H1 (cell line): ENCODE results near the gene CNOT3. TPM values are rescaled to one million over a fixed set of nuclear protein-coding genes. Genes with fewer than 3 reads are reported as not detected.

Source experiments
- CTCF ChIA-PET: fragments of 300-600 bp; sonication (Branson Sonifier 250); formaldehyde crosslinking; loops from one replicate; lab custom pipeline; 2021; ENCODE audit not compliant: partially characterized antibody; lab: Charles Lee
- POLR2A ChIA-PET: fragments of 300-600 bp; sonication (Branson Sonifier 250); formaldehyde crosslinking; loops from one replicate; lab custom pipeline; 2021; ENCODE audit warnings: inconsistent platforms; ENCODE audit not compliant: partially characterized antibody; lab: Charles Lee
- DNase-seq, 2 experiments: peaks; one replicate each; pipeline versions ENCODE4 v3.0.0 to v3.0.0-alpha.2; 2010 to 2022; ENCODE audit warnings: low spot score in 2 of 2, low read depth in 1 of 2, mixed read lengths in 1 of 2
- FAIRE-seq: peaks from 2 replicates; lab custom pipeline; 2011; peaks lifted over from hg19 to GRCh38; lab: Jason Lieb, UNC
- H2AFZ ChIP-seq: 2 replicates; pipeline ENCODE4 v1.8.1; 2012; ENCODE audit warnings: low read length, inconsistent platforms
- H2AK5ac ChIP-seq: 2 replicates; pipeline ENCODE4 v1.6.1; 2013; ENCODE audit warnings: low read depth, low read length
- H2BK120ac ChIP-seq: replicated peaks from 2 replicates; pipeline ENCODE3; 2013; ENCODE audit warnings: low read depth, low read length, inconsistent platforms
- H2BK12ac ChIP-seq: 2 replicates; pipeline ENCODE4 v1.6.1; 2013; ENCODE audit warnings: low read depth, low read length
- H2BK15ac ChIP-seq: 2 replicates; pipeline ENCODE4 v1.6.1; 2013; ENCODE audit warnings: low read length
- H2BK20ac ChIP-seq: 2 replicates; pipeline ENCODE4 v1.6.1; 2013; ENCODE audit warnings: low read length
- H2BK5ac ChIP-seq: 2 replicates; pipeline ENCODE4 v1.6.1; 2013; ENCODE audit warnings: low read depth, low read length
- H3K14ac ChIP-seq: 2 replicates; pipeline ENCODE4 v1.6.1; 2013; ENCODE audit warnings: inconsistent platforms; ENCODE audit not compliant: insufficient read length
- H3K18ac ChIP-seq: 2 replicates; pipeline ENCODE4 v1.6.1; 2013; ENCODE audit warnings: low read length; ENCODE audit errors: extremely low read depth
- H3K23ac ChIP-seq: 2 replicates; pipeline ENCODE4 v1.6.1; 2013; ENCODE audit warnings: inconsistent platforms; ENCODE audit not compliant: insufficient read length
- H3K23me2 ChIP-seq: 2 replicates; pipeline ENCODE4 v1.6.1; 2013; ENCODE audit warnings: low read depth, low read length
- H3K27ac ChIP-seq: 2 replicates; pipeline ENCODE4 v1.6.1; 2011; ENCODE audit warnings: low read depth, low read length, inconsistent platforms
- H3K27me3 ChIP-seq, 4 experiments: replicated peaks in 1 of 4; 1 replicate in 1 of 4; 2 replicates in 3 of 4; pipeline versions ENCODE4 v1.6.1 to v1.8.1; 2011 to 2013; ENCODE audit warnings: low read length in 3 of 4, mild to moderate bottlenecking in 3 of 4, inconsistent platforms in 2 of 4, mixed read lengths in 2 of 4, moderate library complexity in 1 of 4; ENCODE audit not compliant: control insufficient read depth in 3 of 4, insufficient read depth in 3 of 4; ENCODE audit errors: extremely low read depth in 1 of 4
- H3K36me3 ChIP-seq, 4 experiments: 2 replicates each; pipeline versions ENCODE4 v1.6.1 to v1.8.1; 2011 to 2013; ENCODE audit warnings: mild to moderate bottlenecking in 4 of 4, low read length in 3 of 4, moderate library complexity in 2 of 4, control low read depth in 1 of 4, inconsistent platforms in 1 of 4; ENCODE audit not compliant: insufficient read depth in 4 of 4, control insufficient read depth in 2 of 4
- H3K4ac ChIP-seq: replicated peaks from 2 replicates; pipeline ENCODE3; 2013; ENCODE audit warnings: low read length, low read depth, mixed read lengths, inconsistent platforms; ENCODE audit not compliant: insufficient read length
- H3K4me1 ChIP-seq, 4 experiments: replicated peaks in 1 of 4; 1 replicate in 1 of 4; 2 replicates in 3 of 4; pipeline versions ENCODE4 v1.6.1 to v1.8.1; 2011 to 2013; ENCODE audit warnings: low read length in 3 of 4, inconsistent platforms in 2 of 4, mixed read lengths in 1 of 4; ENCODE audit not compliant: insufficient read depth in 4 of 4, control insufficient read depth in 3 of 4
- H3K4me2 ChIP-seq, 2 experiments: 2 replicates each; pipeline versions ENCODE4 v1.6.1 to v1.8.1; 2011 to 2013; ENCODE audit warnings: low read depth in 2 of 2, low read length in 2 of 2, control low read depth in 1 of 2, inconsistent platforms in 1 of 2, mild to moderate bottlenecking in 1 of 2; ENCODE audit not compliant: insufficient read depth in 1 of 2
- H3K4me3 ChIP-seq, 4 experiments: fragments of 200-600, 300-600 bp in 1 of 4; sonication (generic), shearing (Covaris generic), sonication (Bioruptor Twin) in 1 of 4; 2 replicates each; pipeline versions ENCODE4 v1.5.1 to v1.8.1; 2011 to 2016; ENCODE audit warnings: low read length in 4 of 4, low read depth in 3 of 4, control low read depth in 2 of 4, inconsistent platforms in 2 of 4, mild to moderate bottlenecking in 2 of 4, mixed read lengths in 1 of 4, moderate library complexity in 1 of 4; ENCODE audit not compliant: insufficient read depth in 2 of 4; ENCODE audit errors: extremely low read depth in 1 of 4
- H3K56ac ChIP-seq: replicated peaks from 2 replicates; pipeline ENCODE3; 2013; ENCODE audit warnings: low read depth, mild to moderate bottlenecking, mixed read lengths, low read length, inconsistent platforms; ENCODE audit not compliant: insufficient read length
- H3K79me1 ChIP-seq: 2 replicates; pipeline ENCODE4 v1.6.1; 2013; ENCODE audit warnings: low read depth, low read length, control low read depth
- H3K79me2 ChIP-seq, 2 experiments: 2 replicates each; pipeline versions ENCODE4 v1.6.1 to v1.8.1; 2012 to 2013; ENCODE audit warnings: low read length in 2 of 2, mild to moderate bottlenecking in 2 of 2, inconsistent platforms in 1 of 2; ENCODE audit not compliant: insufficient read depth in 2 of 2, control insufficient read depth in 1 of 2
- H3K9ac ChIP-seq, 4 experiments: replicated peaks in 1 of 4; 1 replicate in 1 of 4; 2 replicates in 3 of 4; pipeline versions ENCODE4 v1.6.1 to v1.8.1; 2011 to 2013; ENCODE audit warnings: low read depth in 3 of 4, low read length in 3 of 4, control low read depth in 2 of 4, mild to moderate bottlenecking in 2 of 4, moderate library complexity in 2 of 4, inconsistent platforms in 1 of 4; ENCODE audit errors: extremely low read depth in 1 of 4
- H3K9me3 ChIP-seq, 2 experiments: 2 replicates each; pipeline versions ENCODE4 v1.6.1 to v1.8.1; 2012 to 2013; ENCODE audit warnings: mild to moderate bottlenecking in 2 of 2, moderate library complexity in 2 of 2, control low read depth in 1 of 2, inconsistent platforms in 1 of 2, low read depth in 1 of 2, low read length in 1 of 2, mixed read lengths in 1 of 2; ENCODE audit not compliant: insufficient read depth in 2 of 2
- H4K20me1 ChIP-seq, 2 experiments: replicated peaks in 1 of 2; 2 replicates each; pipeline versions ENCODE3 to v1.8.1; 2011 to 2013; ENCODE audit warnings: inconsistent platforms in 2 of 2, low read length in 2 of 2, mild to moderate bottlenecking in 1 of 2; ENCODE audit not compliant: insufficient read depth in 2 of 2, control insufficient read depth in 1 of 2
- H4K5ac ChIP-seq: 2 replicates; pipeline ENCODE4 v1.6.1; 2013; ENCODE audit warnings: low read length, low read depth, mixed read lengths, inconsistent platforms; ENCODE audit not compliant: insufficient read length
- H4K8ac ChIP-seq: 2 replicates; pipeline ENCODE4 v1.8.0; 2013; ENCODE audit warnings: mild to moderate bottlenecking, moderate library complexity, low read length, inconsistent platforms; ENCODE audit not compliant: insufficient read depth; ENCODE audit errors: extremely low read depth
- H4K91ac ChIP-seq: replicated peaks from 2 replicates; pipeline ENCODE3; 2013; ENCODE audit warnings: low read length, mixed read lengths, inconsistent platforms; ENCODE audit not compliant: insufficient read length
- POLR2A ChIP-seq, 2 experiments: IDR thresholded peaks; 1 replicate in 1 of 2; 2 replicates in 1 of 2; pipeline ENCODE4 v1.6.1; 2011; ENCODE audit warnings: low read depth in 2 of 2, low read length in 2 of 2, mild to moderate bottlenecking in 2 of 2; ENCODE audit errors: control extremely low read depth in 1 of 2
- POU5F1 ChIP-seq: IDR thresholded peaks from 2 replicates; pipeline ENCODE4 v1.6.1; 2011; ENCODE audit warnings: low read depth, mild to moderate bottlenecking, low read length, moderate library complexity
- WGBS, 2 experiments: shearing (Covaris generic) in 1 of 2; methylation state at CpG; one replicate each; pipeline versions ENCODE4 v1.1.6 to v1.1.7; 2013 to 2015; ENCODE audit warnings: low lambda C conversion rate in 2 of 2, mixed read lengths in 2 of 2, inconsistent platforms in 1 of 2, low coverage in 1 of 2, missing lambda C conversion rate in 1 of 2; ENCODE audit not compliant: insufficient replicate concordance in 2 of 2, insufficient coverage in 1 of 2, insufficient read length in 1 of 2; ENCODE audit errors: extremely low coverage in 1 of 2, missing lambda C conversion rate in 1 of 2; 5-methylcytosine and 5-hydroxymethylcytosine counted together
- polyA plus RNA-seq, 7 experiments: library from polyadenylated mRNA; depleted of rRNA in 3 of 7; stranded (reverse) in 5 of 7; unstranded in 2 of 7; fragments of >200 nt in 5 of 7; fragments of 200-250 nt in 2 of 7; gene quantifications; 1 replicate in 5 of 7; 2 replicates in 1 of 7; 4 replicates in 1 of 7; pipeline versions ENCODE4 v1.2.1 to v1.2.3, GENCODE V29; 2011 to 2013; ENCODE audit warnings: missing spikeins in 2 of 7, mixed read lengths in 2 of 7
- total RNA-seq: library from RNA; stranded (reverse); fragmentation: NEBNext Ultra II Directional; extraction: Animal tissue kit (Norgen Biotek cat#: 25700); gene quantifications from 2 replicates; pipeline ENCODE4 v1.2.1, GENCODE V29; 2021

The CNOT3 gene
- total and polyA plus RNA-seq, 2 of the 8 experiments (the other 6 are each of a cell fraction or from before 2014, with no cell fraction given), result 21.2 to 86.4 TPM

- Histone ChIP-seq H3K18ac (no peak overlapping the region), H2BK15ac (no peak overlapping the region), H3K79me1 (no peaks in the 10 kb centered on the region; the same call in 1 of the 2 replicates), H4K5ac (no peak overlapping the region), H3K14ac (no peak overlapping the region), H3K4me2 (no peak overlapping the region), H4K8ac (no peak overlapping the region), H3K36me3 (peaks cover 18 to 54% (median 47%) of the 10 kb centered on the region in 4 experiments), H3K9me3 (no peaks in the 10 kb centered on the region), H2BK20ac (no peak overlapping the region), H3K4ac (no peak overlapping the region), H2BK12ac (no peak overlapping the region), H3K4me1 (0 out of 7 replicates have a peak, but pooled peaks cover 0 to under 1% (median 0%) of the 10 kb centered on the region in 4 experiments), H3K23ac (no peak overlapping the region), H2BK5ac (no peak overlapping the region), H2AK5ac (no peak overlapping the region), H3K9ac (no peak overlapping the region), H3K79me2 (peaks cover 0 to 6% of the 10 kb centered on the region in 2 experiments; a peak in 2 of 4 replicates), H3K23me2 (no peaks in the 10 kb centered on the region), H4K91ac (no peak overlapping the region), H3K4me3 (no peak overlapping the region), H3K27ac (no peak overlapping the region), H3K56ac (no peak overlapping the region), H2BK120ac (no peak overlapping the region), H2AFZ (no peak overlapping the region), H3K27me3 (no peaks in the 10 kb centered on the region), H4K20me1 (peaks cover 3 to 16% of the 10 kb centered on the region in 2 experiments)
- ChIA-PET CTCF (no interaction called here), POLR2A (interaction anchor here (0.6 to 9.2 kb wide), 8 partner anchors 8 to 50 kb away, joined by 3 to 116 read pairs (median 4); partner anchors contain the start of genes CNOT3, LENG1, PRPF31 and TFPT)
- 85% methylated on average over 7 of the region's 7 CpGs; no CpG with 5 or more reads in 1 of the 2 experiments for WGBS, 2 experiments
- DNase-seq (no peak), FAIRE-seq (no peak)
- TF ChIP-seq POU5F1, result no peak
- TF ChIP-seq POLR2A (IDR thresholded peaks at IDR 0.05; ENCODE audit: control extremely low read depth in 1 of 2, low read depth in 2 of 2, low read length in 2 of 2), result peak in 1 of 2 experiments; percentile 28; a peak in 1 of 3 replicates
Observed at GRCh38 chr19:54108496-54108895, 29.1 kb upstream of the CNOT3 start.
